ENCODE results near the gene ZNF518B. TPM values are rescaled to one million over a fixed set of nuclear protein-coding genes. Genes with fewer than 3 reads are reported as not detected.
"Not testable (repeated sequence)": the region's sequence is repeated elsewhere in the genome, so short reads cannot be mapped to it uniquely, and the experiment has no call there.

Gene ZNF518B
- total RNA-seq, 2 donors from 2014 or later: 2.3 to 17.1 TPM

GRCh38 chr4:10438924-10439323 is 18.3 kb downstream of the ZNF518B start:
- 62 to 74% methylated on average over 1 of the region's 1 CpG for WGBS, 2 donors
- DNase-seq (no peak), ATAC-seq (no peak)
- Histone ChIP-seq H3K27ac (no peak overlapping the region), H3K4me1 (no peaks in the 10 kb centered on the region), H3K27me3 (no peaks in the 10 kb centered on the region), H3K4me3 (no peak overlapping the region), H3K36me3 (replicated peaks in 1 of 2; ENCODE audit: insufficient read depth in 1 of 2, low read depth in 2 of 2) (no peaks in the 10 kb centered on the region), H3K9me3 (no peaks in the 10 kb centered on the region)
- TF ChIP-seq CTCF (IDR thresholded peaks at IDR 0.05) (no peak), POLR2A (IDR thresholded peaks at IDR 0.05) (no peak)
- intact Hi-C loops (cut with DNase I): no loop called here

- TF ChIP-seq CTCF (IDR thresholded peaks at IDR 0.05) (no peak), POLR2A (IDR thresholded peaks at IDR 0.05) (no peak)
- Histone ChIP-seq H3K27ac (no peak overlapping the region), H3K36me3 (replicated peaks in 1 of 2; ENCODE audit: insufficient read depth in 1 of 2, low read depth in 2 of 2) (no peaks in the 10 kb centered on the region), H3K4me3 (no peak overlapping the region), H3K9me3 (no peaks in the 10 kb centered on the region), H3K4me1 (no peaks in the 10 kb centered on the region), H3K27me3 (no peaks in the 10 kb centered on the region)
- intact Hi-C loops (cut with DNase I): no loop called here
- 0 to 53% methylated on average over 1 of the region's 1 CpG for whole genome bisulfite sequencing, 2 donors
- no peak for DNase-seq
- ATAC-seq: no peak
Observed at GRCh38 chr4:10437735-10438134, 19.5 kb downstream of the ZNF518B start.

- H3K36me3 ChIP-seq (replicated peaks in 1 of 2; ENCODE audit: insufficient read depth in 1 of 2, low read depth in 2 of 2); H3K4me3 ChIP-seq; H3K9me3 ChIP-seq; DNase-seq; H3K27ac ChIP-seq; H3K4me1 ChIP-seq; ATAC-seq; intact Hi-C loops (cut with DNase I); H3K27me3 ChIP-seq: not testable (repeated sequence)
- 55 to 67% methylated on average over 3 to 8 of the region's 8 CpGs for WGBS, 2 donors
Observed at GRCh38 chr4:10427680-10428079, 29.5 kb downstream of the ZNF518B start.

GRCh38 chr4:10421344-10422055 is 35.7 kb downstream of the ZNF518B start:
- no peaks in the 10 kb centered on the region for H3K9me3 ChIP-seq

GRCh38 chr4:10417740-10418139 is 39.5 kb downstream of the ZNF518B start:
- intact Hi-C loops (cut with DNase I): no loop called here
- TF ChIP-seq CTCF (IDR thresholded peaks at IDR 0.05) (no peak), POLR2A (IDR thresholded peaks at IDR 0.05) (no peak)
- H3K4me1 ChIP-seq: no peaks in the 10 kb centered on the region
- H3K9me3 ChIP-seq: no peaks in the 10 kb centered on the region
- H3K27ac ChIP-seq: no peak overlapping the region
- ATAC-seq (no peak), DNase-seq (no peak)
- H3K4me3 ChIP-seq: no peak overlapping the region
- WGBS, 2 donors: 83 to 96% methylated on average over 6 of the region's 6 CpGs
- H3K36me3 ChIP-seq (replicated peaks in 1 of 2; ENCODE audit: insufficient read depth in 1 of 2, low read depth in 2 of 2): no peaks in the 10 kb centered on the region
- no peaks in the 10 kb centered on the region for H3K27me3 ChIP-seq

More at GRCh38 chr4:10421344-10422055, 35.7 kb downstream of the ZNF518B start:
- intact Hi-C loops (cut with DNase I): no loop called here
- Histone ChIP-seq H3K27ac (no peak overlapping the region), H3K27me3 (no peaks in the 10 kb centered on the region), H3K4me3 (no peak overlapping the region), H3K36me3 (replicated peaks in 1 of 2; ENCODE audit: insufficient read depth in 1 of 2, low read depth in 2 of 2) (no peaks in the 10 kb centered on the region), H3K4me1 (no peaks in the 10 kb centered on the region)
- DNase-seq: no peak
- 52 to 57% methylated on average over 3 of the region's 3 CpGs for WGBS, 2 donors
- TF ChIP-seq POLR2A (IDR thresholded peaks at IDR 0.05) (no peak), CTCF (IDR thresholded peaks at IDR 0.05) (no peak)
- no peak for ATAC-seq

All from body of pancreas (tissue), 4 donors.